ENCODE results near the gene GLRA2.
"Not testable (repeated sequence)": the region's sequence is repeated elsewhere in the genome, so short reads cannot be mapped to it uniquely, and the experiment has no call there.

GLRA2 gene

GRCh38 chrX:14598330-14598729 is 69.0 kb downstream of the GLRA2 start:
- Histone ChIP-seq H3K4me1 (ENCODE audit: control insufficient read depth, low read depth, low read length) (no peaks in the 10 kb centered on the region), H2BK120ac (ENCODE audit: low read depth, low read length) (no peak overlapping the region), H2AK5ac (ENCODE audit: low read length) (no peak overlapping the region), H4K8ac (ENCODE audit: low read depth, low read length) (no peak overlapping the region), H3K56ac (ENCODE audit: low read length) (no peak overlapping the region), H3K27ac (ENCODE audit: low read depth, low read length) (no peak overlapping the region), H3K27me3 (ENCODE audit: insufficient read depth, low read length, poor library complexity) (no peaks in the 10 kb centered on the region), H4K5ac (ENCODE audit: low read length) (no peak overlapping the region), H3K36me3 (ENCODE audit: control insufficient read depth, insufficient read depth, low read length) (no peaks in the 10 kb centered on the region), H3K18ac (ENCODE audit: low read length) (no peak overlapping the region), H2BK5ac (ENCODE audit: low read length) (no peak overlapping the region), H3K23ac (ENCODE audit: low read length) (no peak overlapping the region), H3K79me2 (ENCODE audit: control insufficient read depth, insufficient read depth, low read length) (no peaks in the 10 kb centered on the region), H3K4me3 (ENCODE audit: low read length) (no peak overlapping the region), H3K4me2 (ENCODE audit: low read length) (no peak overlapping the region), H3K4ac (ENCODE audit: low read depth, low read length) (no peak overlapping the region), H3K79me1 (ENCODE audit: low read length) (no peaks in the 10 kb centered on the region), H2BK15ac (replicated peaks; ENCODE audit: low read depth) (no peak overlapping the region), H3K9ac (ENCODE audit: low read length) (no peak overlapping the region)
- DNase-seq = peak; percentile 1
- WGBS (ENCODE audit: extremely low coverage, insufficient coverage, low lambda C conversion rate) = no CpG with 5 or more reads among the region's 3 CpGs

- Histone ChIP-seq H3K23ac (ENCODE audit: low read length) (no peak overlapping the region), H3K79me1 (ENCODE audit: low read length) (no peaks in the 10 kb centered on the region), H2AK5ac (ENCODE audit: low read length) (no peak overlapping the region), H2BK5ac (ENCODE audit: low read length) (no peak overlapping the region), H3K56ac (ENCODE audit: low read length) (no peak overlapping the region), H3K4me1 (ENCODE audit: control insufficient read depth, low read depth, low read length) (no peaks in the 10 kb centered on the region), H3K27ac (ENCODE audit: low read depth, low read length) (no peak overlapping the region), H3K27me3 (ENCODE audit: insufficient read depth, low read length, poor library complexity) (no peaks in the 10 kb centered on the region), H3K18ac (ENCODE audit: low read length) (no peak overlapping the region), H3K79me2 (ENCODE audit: control insufficient read depth, insufficient read depth, low read length) (no peaks in the 10 kb centered on the region), H3K4me2 (ENCODE audit: low read length) (no peak overlapping the region), H2BK15ac (replicated peaks; ENCODE audit: low read depth) (no peak overlapping the region), H3K4ac (ENCODE audit: low read depth, low read length) (no peak overlapping the region), H3K36me3 (ENCODE audit: control insufficient read depth, insufficient read depth, low read length) (no peaks in the 10 kb centered on the region), H2BK120ac (ENCODE audit: low read depth, low read length) (no peak overlapping the region), H4K8ac (ENCODE audit: low read depth, low read length) (no peak overlapping the region), H3K9ac (ENCODE audit: low read length) (no peak overlapping the region), H4K5ac (ENCODE audit: low read length) (no peak overlapping the region), H3K4me3 (ENCODE audit: low read length) (no peak overlapping the region)
- no peak for DNase-seq
- no CpG with 5 or more reads among the region's 3 CpGs for WGBS (ENCODE audit: extremely low coverage, insufficient coverage, low lambda C conversion rate)
Measured at GRCh38 chrX:14607446-14607985, 78.2 kb downstream of the GLRA2 start.

- H3K27ac ChIP-seq (ENCODE audit: low read depth, low read length); H3K23ac ChIP-seq (ENCODE audit: low read length); H3K4ac ChIP-seq (ENCODE audit: low read depth, low read length); H3K18ac ChIP-seq (ENCODE audit: low read length); H2BK5ac ChIP-seq (ENCODE audit: low read length); H3K36me3 ChIP-seq (ENCODE audit: control insufficient read depth, insufficient read depth, low read length); H2BK120ac ChIP-seq (ENCODE audit: low read depth, low read length); DNase-seq; H3K4me2 ChIP-seq (ENCODE audit: low read length); H2BK15ac ChIP-seq (replicated peaks; ENCODE audit: low read depth); H3K4me3 ChIP-seq (ENCODE audit: low read length); H3K79me1 ChIP-seq (ENCODE audit: low read length); H3K56ac ChIP-seq (ENCODE audit: low read length); H3K4me1 ChIP-seq (ENCODE audit: control insufficient read depth, low read depth, low read length); H3K79me2 ChIP-seq (ENCODE audit: control insufficient read depth, insufficient read depth, low read length); H4K5ac ChIP-seq (ENCODE audit: low read length); H4K8ac ChIP-seq (ENCODE audit: low read depth, low read length); H3K9ac ChIP-seq (ENCODE audit: low read length); H3K27me3 ChIP-seq (ENCODE audit: insufficient read depth, low read length, poor library complexity); H2AK5ac ChIP-seq (ENCODE audit: low read length): not testable (repeated sequence)
- WGBS (ENCODE audit: extremely low coverage, insufficient coverage, low lambda C conversion rate) = no CpG with 5 or more reads among the region's 5 CpGs
Measured at GRCh38 chrX:14612450-14612849, 83.1 kb downstream of the GLRA2 start.

- no peak for DNase-seq
- Histone ChIP-seq H2AK5ac (ENCODE audit: low read length) (no peak overlapping the region), H2BK5ac (ENCODE audit: low read length) (no peak overlapping the region), H2BK120ac (ENCODE audit: low read depth, low read length) (no peak overlapping the region), H4K5ac (ENCODE audit: low read length) (no peak overlapping the region), H3K4me1 (ENCODE audit: control insufficient read depth, low read depth, low read length) (no peaks in the 10 kb centered on the region), H3K23ac (ENCODE audit: low read length) (no peak overlapping the region), H3K4me2 (ENCODE audit: low read length) (no peak overlapping the region), H3K56ac (ENCODE audit: low read length) (no peak overlapping the region), H3K4me3 (ENCODE audit: low read length) (no peak overlapping the region), H3K79me1 (ENCODE audit: low read length) (no peaks in the 10 kb centered on the region), H2BK15ac (replicated peaks; ENCODE audit: low read depth) (no peak overlapping the region), H3K79me2 (ENCODE audit: control insufficient read depth, insufficient read depth, low read length) (no peaks in the 10 kb centered on the region), H3K18ac (ENCODE audit: low read length) (no peak overlapping the region), H3K27me3 (ENCODE audit: insufficient read depth, low read length, poor library complexity) (no peaks in the 10 kb centered on the region), H3K9ac (ENCODE audit: low read length) (no peak overlapping the region), H3K4ac (ENCODE audit: low read depth, low read length) (no peak overlapping the region), H3K27ac (ENCODE audit: low read depth, low read length) (no peak overlapping the region), H4K8ac (ENCODE audit: low read depth, low read length) (no peak overlapping the region), H3K36me3 (ENCODE audit: control insufficient read depth, insufficient read depth, low read length) (no peaks in the 10 kb centered on the region)
- no CpG with 5 or more reads among the region's 4 CpGs for WGBS (ENCODE audit: extremely low coverage, insufficient coverage, low lambda C conversion rate)
Measured at GRCh38 chrX:14616301-14616700, 87.0 kb downstream of the GLRA2 start.

- Histone ChIP-seq H3K4ac (ENCODE audit: low read depth, low read length) (no peak overlapping the region), H3K23ac (ENCODE audit: low read length) (no peak overlapping the region), H3K36me3 (ENCODE audit: control insufficient read depth, insufficient read depth, low read length) (no peaks in the 10 kb centered on the region), H3K56ac (ENCODE audit: low read length) (no peak overlapping the region), H3K4me3 (ENCODE audit: low read length) (no peak overlapping the region), H4K5ac (ENCODE audit: low read length) (no peak overlapping the region), H4K8ac (ENCODE audit: low read depth, low read length) (no peak overlapping the region), H3K4me1 (ENCODE audit: control insufficient read depth, low read depth, low read length) (no peaks in the 10 kb centered on the region), H3K27me3 (ENCODE audit: insufficient read depth, low read length, poor library complexity) (no peaks in the 10 kb centered on the region), H2BK15ac (replicated peaks; ENCODE audit: low read depth) (no peak overlapping the region), H3K9ac (ENCODE audit: low read length) (no peak overlapping the region), H3K4me2 (ENCODE audit: low read length) (no peak overlapping the region), H3K79me1 (ENCODE audit: low read length) (no peaks in the 10 kb centered on the region), H3K18ac (ENCODE audit: low read length) (no peak overlapping the region), H2AK5ac (ENCODE audit: low read length) (no peak overlapping the region), H2BK5ac (ENCODE audit: low read length) (no peak overlapping the region), H2BK120ac (ENCODE audit: low read depth, low read length) (no peak overlapping the region), H3K79me2 (ENCODE audit: control insufficient read depth, insufficient read depth, low read length) (no peaks in the 10 kb centered on the region), H3K27ac (ENCODE audit: low read depth, low read length) (no peak overlapping the region)
- WGBS (ENCODE audit: extremely low coverage, insufficient coverage, low lambda C conversion rate) = no CpG with 5 or more reads among the region's 4 CpGs
- DNase-seq = peak; percentile 6
Measured at GRCh38 chrX:14616836-14617235, 87.5 kb downstream of the GLRA2 start.

Data from mesendoderm (in vitro differentiated cells).